ENCODE results near the gene CLIC5.

The CLIC5 gene

GRCh38 chr6:45998524-45998923, 17.1 kb downstream of the CLIC5 start:
- Mint-ChIP-seq H3K9me3 (no peaks in the 10 kb centered on the region), H3K36me3 (ENCODE audit: low read depth) (no peaks in the 10 kb centered on the region), H3K27me3 (no peaks in the 10 kb centered on the region), H3K27ac (no peak overlapping the region), H3K4me1 (ENCODE audit: low read depth) (no peaks in the 10 kb centered on the region), H3K4me3 (no peak overlapping the region)
- intact Hi-C loops (cut with micrococcal nuclease): no loop called here

GRCh38 chr6:45997875-45998506, 17.7 kb downstream of the CLIC5 start:
- no peaks in the 10 kb centered on the region for H3K36me3 Mint-ChIP-seq (ENCODE audit: low read depth)
- H3K4me3 Mint-ChIP-seq: no peak overlapping the region
- no peaks in the 10 kb centered on the region for H3K9me3 Mint-ChIP-seq
- no peaks in the 10 kb centered on the region for H3K27me3 Mint-ChIP-seq
- intact Hi-C loops (cut with micrococcal nuclease): no loop called here
- no peak overlapping the region for H3K27ac Mint-ChIP-seq
- no peaks in the 10 kb centered on the region for H3K4me1 Mint-ChIP-seq (ENCODE audit: low read depth)

GRCh38 chr6:45991189-45991588, 24.5 kb downstream of the CLIC5 start:
- intact Hi-C loops (cut with micrococcal nuclease): no loop called here

GRCh38 chr6:45990162-45990561, 25.5 kb downstream of the CLIC5 start:
- Mint-ChIP-seq H3K9me3 (no peaks in the 10 kb centered on the region), H3K4me1 (ENCODE audit: low read depth) (no peaks in the 10 kb centered on the region), H3K4me3 (no peak overlapping the region), H3K27ac (no peak overlapping the region), H3K36me3 (ENCODE audit: low read depth) (no peaks in the 10 kb centered on the region), H3K27me3 (no peaks in the 10 kb centered on the region)
- intact Hi-C loops (cut with micrococcal nuclease): no loop called here

More at GRCh38 chr6:45991189-45991588, 24.5 kb downstream of the CLIC5 start:
- no peaks in the 10 kb centered on the region for H3K4me1 Mint-ChIP-seq (ENCODE audit: low read depth)
- no peaks in the 10 kb centered on the region for H3K9me3 Mint-ChIP-seq
- H3K36me3 Mint-ChIP-seq (ENCODE audit: low read depth): no peaks in the 10 kb centered on the region
- H3K4me3 Mint-ChIP-seq: no peak overlapping the region
- no peak overlapping the region for H3K27ac Mint-ChIP-seq
- no peaks in the 10 kb centered on the region for H3K27me3 Mint-ChIP-seq

GRCh38 chr6:45988635-45989034, 27.0 kb downstream of the CLIC5 start:
- Mint-ChIP-seq H3K4me1 (ENCODE audit: low read depth) (no peaks in the 10 kb centered on the region), H3K9me3 (no peaks in the 10 kb centered on the region), H3K4me3 (no peak overlapping the region), H3K36me3 (ENCODE audit: low read depth) (no peaks in the 10 kb centered on the region), H3K27ac (no peak overlapping the region), H3K27me3 (no peaks in the 10 kb centered on the region)
- intact Hi-C loops (cut with micrococcal nuclease): no loop called here

GRCh38 chr6:45987856-45988255, 27.8 kb downstream of the CLIC5 start:
- H3K4me1 Mint-ChIP-seq (ENCODE audit: low read depth): no peaks in the 10 kb centered on the region
- no peak overlapping the region for H3K4me3 Mint-ChIP-seq
- no peaks in the 10 kb centered on the region for H3K27me3 Mint-ChIP-seq
- intact Hi-C loops (cut with micrococcal nuclease): no loop called here
- no peak overlapping the region for H3K27ac Mint-ChIP-seq
- H3K9me3 Mint-ChIP-seq: no peaks in the 10 kb centered on the region
- H3K36me3 Mint-ChIP-seq (ENCODE audit: low read depth): no peaks in the 10 kb centered on the region

- intact Hi-C loops (cut with micrococcal nuclease): no loop called here
- Mint-ChIP-seq H3K27ac (no peak overlapping the region), H3K4me3 (no peak overlapping the region), H3K9me3 (no peaks in the 10 kb centered on the region), H3K36me3 (ENCODE audit: low read depth) (no peaks in the 10 kb centered on the region), H3K4me1 (ENCODE audit: low read depth) (no peaks in the 10 kb centered on the region), H3K27me3 (no peaks in the 10 kb centered on the region)
These were observed 28.9 kb downstream of the CLIC5 start for GRCh38 chr6:45986746-45987274.

- H3K4me1 Mint-ChIP-seq (ENCODE audit: low read depth): no peaks in the 10 kb centered on the region
- intact Hi-C loops (cut with micrococcal nuclease): no loop called here
- H3K36me3 Mint-ChIP-seq (ENCODE audit: low read depth): no peaks in the 10 kb centered on the region
- H3K4me3 Mint-ChIP-seq: no peak overlapping the region
- H3K27me3 Mint-ChIP-seq: no peaks in the 10 kb centered on the region
- H3K27ac Mint-ChIP-seq: no peak overlapping the region
- H3K9me3 Mint-ChIP-seq: no peaks in the 10 kb centered on the region
These were observed 30.8 kb downstream of the CLIC5 start for GRCh38 chr6:45984788-45985425.

- intact Hi-C loops (cut with micrococcal nuclease): no loop called here
These were observed 31.3 kb downstream of the CLIC5 start for GRCh38 chr6:45984347-45984746.

GRCh38 chr6:45983062-45983461, 32.6 kb downstream of the CLIC5 start:
- no peak overlapping the region for H3K4me3 Mint-ChIP-seq

More at GRCh38 chr6:45984347-45984746, 31.3 kb downstream of the CLIC5 start:
- Mint-ChIP-seq H3K4me1 (ENCODE audit: low read depth) (no peaks in the 10 kb centered on the region), H3K27me3 (no peaks in the 10 kb centered on the region), H3K36me3 (ENCODE audit: low read depth) (no peaks in the 10 kb centered on the region), H3K9me3 (no peaks in the 10 kb centered on the region), H3K27ac (no peak overlapping the region), H3K4me3 (no peak overlapping the region)

GRCh38 chr6:45982280-45983036, 33.2 kb downstream of the CLIC5 start:
- Mint-ChIP-seq H3K4me3 (no peak overlapping the region), H3K36me3 (ENCODE audit: low read depth) (no peaks in the 10 kb centered on the region), H3K27me3 (no peaks in the 10 kb centered on the region), H3K27ac (no peak overlapping the region), H3K4me1 (ENCODE audit: low read depth) (no peaks in the 10 kb centered on the region), H3K9me3 (no peaks in the 10 kb centered on the region)
- intact Hi-C loops (cut with micrococcal nuclease): no loop called here

More at GRCh38 chr6:45983062-45983461, 32.6 kb downstream of the CLIC5 start:
- no peaks in the 10 kb centered on the region for H3K27me3 Mint-ChIP-seq
- H3K36me3 Mint-ChIP-seq (ENCODE audit: low read depth): no peaks in the 10 kb centered on the region
- no peaks in the 10 kb centered on the region for H3K9me3 Mint-ChIP-seq
- intact Hi-C loops (cut with micrococcal nuclease): no loop called here
- H3K4me1 Mint-ChIP-seq (ENCODE audit: low read depth): no peaks in the 10 kb centered on the region
- no peak overlapping the region for H3K27ac Mint-ChIP-seq

GRCh38 chr6:45981046-45981445, 34.6 kb downstream of the CLIC5 start:
- no peaks in the 10 kb centered on the region for H3K27me3 Mint-ChIP-seq
- H3K4me1 Mint-ChIP-seq (ENCODE audit: low read depth): no peaks in the 10 kb centered on the region
- H3K36me3 Mint-ChIP-seq (ENCODE audit: low read depth): no peaks in the 10 kb centered on the region
- intact Hi-C loops (cut with micrococcal nuclease): no loop called here
- H3K27ac Mint-ChIP-seq: no peak overlapping the region
- H3K4me3 Mint-ChIP-seq: no peak overlapping the region
- no peaks in the 10 kb centered on the region for H3K9me3 Mint-ChIP-seq

- no peaks in the 10 kb centered on the region for H3K4me1 Mint-ChIP-seq (ENCODE audit: low read depth)
- no peak overlapping the region for H3K27ac Mint-ChIP-seq
- no peaks in the 10 kb centered on the region for H3K27me3 Mint-ChIP-seq
- no peak overlapping the region for H3K4me3 Mint-ChIP-seq
- intact Hi-C loops (cut with micrococcal nuclease): no loop called here
- no peaks in the 10 kb centered on the region for H3K36me3 Mint-ChIP-seq (ENCODE audit: low read depth)
- peaks cover 10% of the 10 kb centered on the region for H3K9me3 Mint-ChIP-seq
These were observed 36.3 kb downstream of the CLIC5 start for GRCh38 chr6:45979311-45979710.

GRCh38 chr6:45974596-45974995, 41.1 kb downstream of the CLIC5 start:
- H3K27ac Mint-ChIP-seq: no peak overlapping the region
- H3K4me3 Mint-ChIP-seq: no peak overlapping the region
- no peaks in the 10 kb centered on the region for H3K27me3 Mint-ChIP-seq

More at GRCh38 chr6:45974596-45974995, 41.1 kb downstream of the CLIC5 start:
- Mint-ChIP-seq H3K9me3 (peaks cover 10% of the 10 kb centered on the region), H3K4me1 (ENCODE audit: low read depth) (peaks cover 11% of the 10 kb centered on the region), H3K36me3 (ENCODE audit: low read depth) (no peaks in the 10 kb centered on the region)
- intact Hi-C loops (cut with micrococcal nuclease): no loop called here

All from dendritic cell treated with granulocyte-macrophage colony-stimulating factor and Interleukin-4, amounts not matched to agents 40 ng/mL and 50 ng/mL, for 4 days (primary cell).